HepG2 (cell line): ENCODE measurements around the gene MMP28.

Experiments used
- CCAR2 ChIP-seq: fragments of 200-400 bp; formaldehyde crosslinking; optimal IDR thresholded peaks from 2 replicates; pipeline ENCODE3; 2018; ENCODE audit warnings: low read depth, mild to moderate bottlenecking, low read length, moderate library complexity
- CREM ChIP-seq, 2 experiments: sonication (generic) in 1 of 2; formaldehyde crosslinking in 1 of 2; IDR thresholded peaks; 2 replicates each; pipeline versions ENCODE4 v1.4.0 to v1.6.1; 2016 to 2020; ENCODE audit warnings: antibody characterized with exemption in 1 of 2, mild to moderate bottlenecking in 1 of 2, missing genetic modification reagents in 1 of 2
- HMG20A ChIP-seq: IDR thresholded peaks from 2 replicates; pipeline ENCODE4 v1.6.1; 2016; ENCODE audit warnings: borderline replicate concordance
- HNRNPH1 ChIP-seq: fragments of 200-400 bp; formaldehyde crosslinking; optimal IDR thresholded peaks from 2 replicates; pipeline ENCODE3; 2017; ENCODE audit warnings: mild to moderate bottlenecking, low read depth, low read length
- KLF9 ChIP-seq: IDR thresholded peaks from 2 replicates; pipeline ENCODE4 v1.6.1; 2016; ENCODE audit warnings: low read depth
- NR2C2 ChIP-seq: sonication (generic); formaldehyde crosslinking; IDR thresholded peaks from 2 replicates; pipeline ENCODE4 v1.4.0; 2020; ENCODE audit warnings: missing genetic modification reagents, mild to moderate bottlenecking, moderate library complexity, borderline replicate concordance
- ZNF207 ChIP-seq: fragments of 450-650 bp; IDR thresholded peaks from 2 replicates; pipeline ENCODE4 v1.6.1; 2016; ENCODE audit warnings: antibody characterized with exemption, borderline replicate concordance
- ZNF224 ChIP-seq: sonication (generic); formaldehyde crosslinking; IDR thresholded peaks from 2 replicates; pipeline ENCODE4 v1.5.0; 2020; ENCODE audit warnings: mild to moderate bottlenecking, missing genetic modification reagents
- ZNF331 ChIP-seq: sonication (generic); formaldehyde crosslinking; IDR thresholded peaks from 2 replicates; pipeline ENCODE4 v1.4.0; 2020; ENCODE audit warnings: missing genetic modification reagents
- ZNF589 ChIP-seq: sonication (generic); formaldehyde crosslinking; conservative IDR thresholded peaks from 2 replicates; pipeline ENCODE4 v1.8.0; 2022; ENCODE audit warnings: mild to moderate bottlenecking, moderate library complexity, missing genetic modification reagents
- TF ChIP-seq, protein P1 (sequence below): sonication (generic); formaldehyde crosslinking; IDR thresholded peaks from 2 replicates; pipeline ENCODE4 v1.5.0; 2020; ENCODE audit warnings: mild to moderate bottlenecking, missing genetic modification reagents, moderate library complexity
- TF ChIP-seq, protein P2 (sequence below), 2 experiments: fragments of 450-650 bp in 1 of 2; sonication (generic) in 1 of 2; formaldehyde crosslinking in 1 of 2; IDR thresholded peaks; 2 replicates each; pipeline versions ENCODE4 v1.6.1 to v1.8.0; 2016 to 2022; ENCODE audit warnings: antibody characterized with exemption in 1 of 2, mild to moderate bottlenecking in 1 of 2, missing genetic modification reagents in 1 of 2
- TF ChIP-seq, protein P3 (sequence below): IDR thresholded peaks from 2 replicates; pipeline ENCODE4 v1.6.1; 2016; ENCODE audit warnings: low read depth, control low read depth

DNA sequence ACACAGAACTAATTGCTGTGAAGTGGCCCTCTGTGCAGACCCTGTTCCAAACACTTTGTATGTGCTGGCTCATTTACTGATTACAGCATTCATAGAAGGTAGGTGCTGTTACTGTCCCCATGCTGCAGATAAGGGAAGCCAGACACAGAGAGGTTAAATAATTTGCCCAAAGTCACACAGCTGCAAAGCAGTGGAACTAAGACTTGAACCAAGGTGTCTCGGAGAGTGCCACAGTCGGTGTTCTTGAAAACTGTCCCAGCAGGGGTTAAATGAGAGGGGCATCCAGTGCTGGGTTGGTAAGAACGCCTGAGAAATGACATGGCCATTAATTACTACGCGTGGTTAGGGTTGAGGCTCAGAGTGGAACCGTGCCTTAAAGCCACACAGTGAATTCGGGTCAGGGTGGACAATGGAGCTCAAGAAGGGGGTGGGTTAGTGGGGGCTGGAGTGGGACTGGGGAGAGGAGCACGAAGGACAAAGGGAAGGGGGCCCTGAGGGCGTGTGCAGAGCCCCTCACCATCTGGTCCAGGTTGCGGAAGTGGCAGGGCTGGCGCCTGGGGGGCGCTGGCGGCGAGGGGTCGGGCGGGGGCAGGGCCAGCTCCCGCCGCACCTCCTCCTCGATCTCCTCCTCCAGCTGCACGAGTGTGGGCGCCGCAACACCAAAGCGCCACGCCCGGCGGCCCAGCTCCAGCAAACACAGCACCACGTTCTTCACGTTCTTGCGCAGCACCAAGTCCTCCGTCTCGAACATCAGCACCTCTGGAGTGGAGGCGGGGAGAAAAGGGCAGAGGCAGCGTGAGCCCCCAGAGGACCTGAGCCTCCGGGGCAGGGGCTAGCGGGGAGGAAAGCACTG lies 45.7 kb downstream of the MMP28 start:
- no peak for TF ChIP-seq ZNF331 (CRISPR knock-in tag)
- no peak for TF ChIP-seq NR2C2 (CRISPR knock-in tag)
- no peak for TF ChIP-seq CCAR2
- TF ChIP-seq ZNF207: no peak
- TF ChIP-seq KLF9 (CRISPR knock-in tag): no peak
- no peak for TF ChIP-seq CREM (IDR thresholded peaks at IDR 0.05)
- no peak for TF ChIP-seq CREM (CRISPR knock-in tag; IDR thresholded peaks at IDR 0.05)
- TF ChIP-seq HMG20A (CRISPR knock-in tag): no peak
- TF ChIP-seq ZNF589 (CRISPR knock-in tag): no peak
- TF ChIP-seq, protein P1, sequence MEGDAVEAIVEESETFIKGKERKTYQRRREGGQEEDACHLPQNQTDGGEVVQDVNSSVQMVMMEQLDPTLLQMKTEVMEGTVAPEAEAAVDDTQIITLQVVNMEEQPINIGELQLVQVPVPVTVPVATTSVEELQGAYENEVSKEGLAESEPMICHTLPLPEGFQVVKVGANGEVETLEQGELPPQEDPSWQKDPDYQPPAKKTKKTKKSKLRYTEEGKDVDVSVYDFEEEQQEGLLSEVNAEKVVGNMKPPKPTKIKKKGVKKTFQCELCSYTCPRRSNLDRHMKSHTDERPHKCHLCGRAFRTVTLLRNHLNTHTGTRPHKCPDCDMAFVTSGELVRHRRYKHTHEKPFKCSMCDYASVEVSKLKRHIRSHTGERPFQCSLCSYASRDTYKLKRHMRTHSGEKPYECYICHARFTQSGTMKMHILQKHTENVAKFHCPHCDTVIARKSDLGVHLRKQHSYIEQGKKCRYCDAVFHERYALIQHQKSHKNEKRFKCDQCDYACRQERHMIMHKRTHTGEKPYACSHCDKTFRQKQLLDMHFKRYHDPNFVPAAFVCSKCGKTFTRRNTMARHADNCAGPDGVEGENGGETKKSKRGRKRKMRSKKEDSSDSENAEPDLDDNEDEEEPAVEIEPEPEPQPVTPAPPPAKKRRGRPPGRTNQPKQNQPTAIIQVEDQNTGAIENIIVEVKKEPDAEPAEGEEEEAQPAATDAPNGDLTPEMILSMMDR (CRISPR knock-in tag): 0 out of 2 replicates have a peak, but pooled peaks have one; percentile 5
- TF ChIP-seq, protein P2, sequence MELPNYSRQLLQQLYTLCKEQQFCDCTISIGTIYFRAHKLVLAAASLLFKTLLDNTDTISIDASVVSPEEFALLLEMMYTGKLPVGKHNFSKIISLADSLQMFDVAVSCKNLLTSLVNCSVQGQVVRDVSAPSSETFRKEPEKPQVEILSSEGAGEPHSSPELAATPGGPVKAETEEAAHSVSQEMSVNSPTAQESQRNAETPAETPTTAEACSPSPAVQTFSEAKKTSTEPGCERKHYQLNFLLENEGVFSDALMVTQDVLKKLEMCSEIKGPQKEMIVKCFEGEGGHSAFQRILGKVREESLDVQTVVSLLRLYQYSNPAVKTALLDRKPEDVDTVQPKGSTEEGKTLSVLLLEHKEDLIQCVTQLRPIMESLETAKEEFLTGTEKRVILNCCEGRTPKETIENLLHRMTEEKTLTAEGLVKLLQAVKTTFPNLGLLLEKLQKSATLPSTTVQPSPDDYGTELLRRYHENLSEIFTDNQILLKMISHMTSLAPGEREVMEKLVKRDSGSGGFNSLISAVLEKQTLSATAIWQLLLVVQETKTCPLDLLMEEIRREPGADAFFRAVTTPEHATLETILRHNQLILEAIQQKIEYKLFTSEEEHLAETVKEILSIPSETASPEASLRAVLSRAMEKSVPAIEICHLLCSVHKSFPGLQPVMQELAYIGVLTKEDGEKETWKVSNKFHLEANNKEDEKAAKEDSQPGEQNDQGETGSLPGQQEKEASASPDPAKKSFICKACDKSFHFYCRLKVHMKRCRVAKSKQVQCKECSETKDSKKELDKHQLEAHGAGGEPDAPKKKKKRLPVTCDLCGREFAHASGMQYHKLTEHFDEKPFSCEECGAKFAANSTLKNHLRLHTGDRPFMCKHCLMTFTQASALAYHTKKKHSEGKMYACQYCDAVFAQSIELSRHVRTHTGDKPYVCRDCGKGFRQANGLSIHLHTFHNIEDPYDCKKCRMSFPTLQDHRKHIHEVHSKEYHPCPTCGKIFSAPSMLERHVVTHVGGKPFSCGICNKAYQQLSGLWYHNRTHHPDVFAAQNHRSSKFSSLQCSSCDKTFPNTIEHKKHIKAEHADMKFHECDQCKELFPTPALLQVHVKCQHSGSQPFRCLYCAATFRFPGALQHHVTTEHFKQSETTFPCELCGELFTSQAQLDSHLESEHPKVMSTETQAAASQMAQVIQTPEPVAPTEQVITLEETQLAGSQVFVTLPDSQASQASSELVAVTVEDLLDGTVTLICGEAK (IDR thresholded peaks at IDR 0.05): no peak
- TF ChIP-seq, protein P2 (CRISPR knock-in tag; IDR thresholded peaks at IDR 0.05): no peak
- TF ChIP-seq HNRNPH1: no peak
- no peak for TF ChIP-seq ZNF224 (CRISPR knock-in tag)
- TF ChIP-seq, protein P3, sequence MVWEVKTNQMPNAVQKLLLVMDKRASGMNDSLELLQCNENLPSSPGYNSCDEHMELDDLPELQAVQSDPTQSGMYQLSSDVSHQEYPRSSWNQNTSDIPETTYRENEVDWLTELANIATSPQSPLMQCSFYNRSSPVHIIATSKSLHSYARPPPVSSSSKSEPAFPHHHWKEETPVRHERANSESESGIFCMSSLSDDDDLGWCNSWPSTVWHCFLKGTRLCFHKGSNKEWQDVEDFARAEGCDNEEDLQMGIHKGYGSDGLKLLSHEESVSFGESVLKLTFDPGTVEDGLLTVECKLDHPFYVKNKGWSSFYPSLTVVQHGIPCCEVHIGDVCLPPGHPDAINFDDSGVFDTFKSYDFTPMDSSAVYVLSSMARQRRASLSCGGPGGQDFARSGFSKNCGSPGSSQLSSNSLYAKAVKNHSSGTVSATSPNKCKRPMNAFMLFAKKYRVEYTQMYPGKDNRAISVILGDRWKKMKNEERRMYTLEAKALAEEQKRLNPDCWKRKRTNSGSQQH (CRISPR knock-in tag): no peak
